ENCODE results near the gene C6orf15. TPM values are rescaled to one million over a fixed set of nuclear protein-coding genes. Genes with fewer than 3 reads are reported as not detected.

Gene C6orf15
- total RNA-seq, 2 experiments from 2014 or later, result not detected

GRCh38 chr6:31076611-31077010, 35.8 kb downstream of the C6orf15 start:
- ATAC-seq (ENCODE audit: poor library complexity), result no peak
- intact Hi-C loops (cut with DNase I, micrococcal nuclease), result no loop called here

GRCh38 chr6:31075528-31075927, 36.8 kb downstream of the C6orf15 start:
- Histone ChIP-seq H3K27me3 (ENCODE audit: control insufficient read depth in 1 of 2, insufficient read depth in 2 of 2, low read length in 2 of 2) (no peaks in the 10 kb centered on the region), H3K27ac (ENCODE audit: low read depth in 1 of 2, low read length in 2 of 2) (no peak overlapping the region), H3K4me1 (ENCODE audit: insufficient read depth, low read length) (peaks cover 9% of the 10 kb centered on the region), H3K4me3 (ENCODE audit: low read length) (no peak overlapping the region), H3K36me3 (ENCODE audit: insufficient read depth, low read length) (no peaks in the 10 kb centered on the region), H3K9me3 (ENCODE audit: control insufficient read depth in 1 of 2, insufficient read depth in 1 of 2, low read length in 2 of 2) (no peaks in the 10 kb centered on the region)
- TF ChIP-seq CTCF (IDR thresholded peaks at IDR 0.05), result no peak
- CTCF ChIA-PET, result no interaction called here
- no peaks in the 10 kb centered on the region for H3K36me3 Mint-ChIP-seq (ENCODE audit: low read depth)
- peaks cover 5% of the 10 kb centered on the region for H3K27me3 Mint-ChIP-seq
- POLR2A ChIA-PET, result no interaction called here
- no peaks in the 10 kb centered on the region for H3K9me3 Mint-ChIP-seq
- no peak overlapping the region for H3K27ac Mint-ChIP-seq
- intact Hi-C loops (cut with DNase I, micrococcal nuclease), result no loop called here
- no peak overlapping the region for H3K4me3 Mint-ChIP-seq
- H3K4me1 Mint-ChIP-seq (ENCODE audit: low read depth), result peaks cover 9% of the 10 kb centered on the region
- no peak for ATAC-seq (ENCODE audit: poor library complexity)
- DNase-seq, result no peak

More at GRCh38 chr6:31076611-31077010, 35.8 kb downstream of the C6orf15 start:
- Mint-ChIP-seq H3K4me3 (no peak overlapping the region), H3K9me3 (no peaks in the 10 kb centered on the region), H3K27me3 (peaks cover 5% of the 10 kb centered on the region), H3K27ac (no peak overlapping the region), H3K36me3 (ENCODE audit: low read depth) (no peaks in the 10 kb centered on the region), H3K4me1 (ENCODE audit: low read depth) (peaks cover 9% of the 10 kb centered on the region)
- POLR2A ChIA-PET, result interaction anchor here (0.7 kb wide), 1 partner anchor 264 kb away, joined by 4 read pairs; no protein-coding TSS in a partner anchor
- no peak for DNase-seq
- Histone ChIP-seq H3K4me3 (ENCODE audit: low read length) (no peak overlapping the region), H3K27me3 (ENCODE audit: control insufficient read depth in 1 of 2, insufficient read depth in 2 of 2, low read length in 2 of 2) (no peaks in the 10 kb centered on the region), H3K9me3 (ENCODE audit: control insufficient read depth in 1 of 2, insufficient read depth in 1 of 2, low read length in 2 of 2) (no peaks in the 10 kb centered on the region), H3K36me3 (ENCODE audit: insufficient read depth, low read length) (no peaks in the 10 kb centered on the region), H3K4me1 (ENCODE audit: insufficient read depth, low read length) (peaks cover 9% of the 10 kb centered on the region), H3K27ac (ENCODE audit: low read depth in 1 of 2, low read length in 2 of 2) (no peak overlapping the region)
- CTCF ChIA-PET, result no interaction called here
- no peak for TF ChIP-seq CTCF (IDR thresholded peaks at IDR 0.05)

GRCh38 chr6:31074401-31074800, 38.0 kb downstream of the C6orf15 start:
- peaks cover 1% of the 10 kb centered on the region for H3K4me1 ChIP-seq (ENCODE audit: insufficient read depth, low read length)
- Mint-ChIP-seq H3K27ac (no peak overlapping the region), H3K9me3 (no peaks in the 10 kb centered on the region), H3K4me1 (ENCODE audit: low read depth) (peaks cover 2% of the 10 kb centered on the region), H3K27me3 (no peaks in the 10 kb centered on the region), H3K4me3 (no peak overlapping the region), H3K36me3 (ENCODE audit: low read depth) (no peaks in the 10 kb centered on the region)
- DNase-seq, result no peak
- intact Hi-C loops (cut with DNase I, micrococcal nuclease), result no loop called here
- ChIA-PET CTCF (no interaction called here), POLR2A (no interaction called here)
- H3K36me3 ChIP-seq (ENCODE audit: insufficient read depth, low read length), result no peaks in the 10 kb centered on the region
- no peaks in the 10 kb centered on the region for H3K9me3 ChIP-seq (ENCODE audit: control insufficient read depth in 1 of 2, insufficient read depth in 1 of 2, low read length in 2 of 2)
- no peak overlapping the region for H3K27ac ChIP-seq (ENCODE audit: low read depth in 1 of 2, low read length in 2 of 2)
- H3K4me3 ChIP-seq (ENCODE audit: low read length), result no peak overlapping the region
- TF ChIP-seq CTCF (IDR thresholded peaks at IDR 0.05), result no peak
- ATAC-seq (ENCODE audit: poor library complexity), result no peak
- no peaks in the 10 kb centered on the region for H3K27me3 ChIP-seq (ENCODE audit: control insufficient read depth in 1 of 2, insufficient read depth in 2 of 2, low read length in 2 of 2)

Measured in CD4-positive, alpha-beta T cell (primary cell).